Naive B cell (primary cell): ENCODE results near the gene MSH4. TPM values are rescaled to one million over a fixed set of nuclear protein-coding genes. Genes with fewer than 3 reads are reported as not detected.
"Not testable (repeated sequence)": the region's sequence is repeated elsewhere in the genome, so short reads cannot be mapped to it uniquely, and the experiment has no call there.

ENCODE experiments used
- ATAC-seq, 2 donors: fragments of 150-1000 bp; cut with Tn5 transposase; 2 replicates each; pipeline ENCODE4 v1.10.0; 2021; ENCODE audit warnings: low read depth in 2 of 2, mild to moderate bottlenecking in 2 of 2, moderate library complexity in 2 of 2
- DNase-seq: peaks from one replicate; pipeline ENCODE4 v3.0.0; 2022
- H3K27ac Mint-ChIP-seq, 6 donors: one replicate each; pipeline ENCODE4 v1.8.0; 2020 to 2022; ENCODE audit warnings: mild to moderate bottlenecking in 6 of 6, mixed read lengths in 6 of 6, moderate library complexity in 5 of 6, inconsistent platforms in 2 of 6
- H3K27me3 Mint-ChIP-seq, 3 donors: one replicate each; pipeline ENCODE4 v1.8.0; 2021 to 2022; ENCODE audit warnings: mixed read lengths in 3 of 3, mild to moderate bottlenecking in 1 of 3
- H3K36me3 Mint-ChIP-seq, 2 donors: one replicate each; pipeline ENCODE4 v1.8.0; 2020 to 2022; ENCODE audit warnings: mixed read lengths in 2 of 2, inconsistent platforms in 1 of 2, mild to moderate bottlenecking in 1 of 2
- H3K4me1 Mint-ChIP-seq, 3 donors: one replicate each; pipeline ENCODE4 v1.8.0; 2020 to 2022; ENCODE audit warnings: mixed read lengths in 3 of 3, inconsistent platforms in 1 of 3, mild to moderate bottlenecking in 1 of 3, moderate library complexity in 1 of 3
- H3K4me3 Mint-ChIP-seq, 8 donors: one replicate each; pipeline ENCODE4 v1.8.0; 2020 to 2022; ENCODE audit warnings: mild to moderate bottlenecking in 8 of 8, mixed read lengths in 8 of 8, moderate library complexity in 8 of 8, inconsistent platforms in 2 of 8
- H3K9me3 Mint-ChIP-seq, 7 donors: one replicate each; pipeline ENCODE4 v1.8.0; 2020 to 2022; ENCODE audit warnings: mixed read lengths in 7 of 7, mild to moderate bottlenecking in 5 of 7, inconsistent platforms in 2 of 7, moderate library complexity in 1 of 7
- polyA plus RNA-seq, 6 donors: library from polyadenylated mRNA; unstranded; fragments of 300-500 nt; fragmentation: Illumina TruSeq; gene quantifications; one replicate each; pipeline ENCODE4 v1.2.3, GENCODE V29; 2021; ENCODE audit warnings: low read depth in 6 of 6

MSH4 gene
- polyA plus RNA-seq, 6 donors from 2014 or later, result not detected

DNA sequence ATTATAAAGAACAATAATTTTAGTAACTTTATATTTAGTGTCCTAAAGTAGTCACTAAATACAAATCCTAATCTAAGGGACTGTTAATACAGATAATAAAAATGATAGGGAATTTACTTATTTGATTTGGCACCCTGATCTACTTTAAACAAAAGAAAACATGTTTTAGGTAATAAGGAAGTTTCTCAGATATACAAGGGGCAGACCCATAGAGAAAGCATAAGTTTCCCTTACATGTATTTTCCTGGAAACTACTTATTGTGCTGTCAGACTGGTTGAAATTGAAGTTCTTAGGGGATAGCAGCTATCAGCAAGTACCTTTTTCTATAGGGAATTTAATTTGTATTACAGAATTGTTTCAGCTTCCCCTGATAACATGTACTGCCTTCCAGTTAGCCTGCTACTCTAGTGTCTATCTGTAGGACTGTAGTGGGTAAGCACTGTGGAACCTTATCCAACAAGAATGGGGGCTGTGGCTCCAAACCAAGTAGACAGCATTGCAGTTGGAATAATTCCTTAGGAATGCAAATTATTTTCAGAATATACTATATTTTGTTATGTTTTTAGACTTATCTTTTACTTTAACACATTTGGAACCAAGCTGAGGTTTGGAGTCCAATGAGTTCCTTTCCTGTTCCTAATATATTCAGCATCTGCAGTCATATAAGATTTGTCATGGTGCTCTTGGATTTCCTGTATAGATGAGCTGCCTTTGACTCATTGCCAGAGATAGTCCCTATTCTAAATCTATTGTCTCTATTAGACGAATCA is 14.7 kb downstream of the MSH4 start:
- Mint-ChIP-seq H3K27me3 (no peaks in the 10 kb centered on the region), H3K4me3 (no peak overlapping the region), H3K36me3 (peaks cover 8 to 13% of the 10 kb centered on the region in 2 donors), H3K27ac (no peak overlapping the region), H3K9me3 (no peaks in the 10 kb centered on the region), H3K4me1 (no peaks in the 10 kb centered on the region)
- DNase-seq (no peak), ATAC-seq (no peak)

DNA sequence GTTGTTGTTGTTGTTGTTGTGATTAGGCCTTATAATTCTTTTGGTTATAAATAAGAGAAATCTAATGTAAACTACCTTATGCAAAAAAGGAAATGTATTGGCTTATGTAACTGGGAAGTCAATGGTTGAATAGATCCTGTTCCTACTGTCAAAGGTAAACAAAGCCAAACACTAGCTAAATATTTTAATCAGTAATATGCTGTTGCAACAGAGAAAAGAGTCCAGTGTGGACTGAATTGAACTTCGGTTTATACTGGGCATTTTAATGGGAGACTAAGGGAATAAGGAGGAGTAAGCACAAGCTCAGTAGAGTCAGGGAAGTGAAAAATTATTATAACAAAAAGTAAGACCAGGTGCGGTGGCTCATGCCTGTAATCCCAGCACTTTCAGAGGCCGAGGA is 15.4 kb downstream of the MSH4 start:
- H3K27ac Mint-ChIP-seq, result no peak overlapping the region
- DNase-seq (no peak), ATAC-seq (no peak)
- peaks cover 8 to 13% of the 10 kb centered on the region in 2 donors for H3K36me3 Mint-ChIP-seq
- H3K9me3 Mint-ChIP-seq, result no peaks in the 10 kb centered on the region
- H3K27me3 Mint-ChIP-seq, result no peaks in the 10 kb centered on the region
- H3K4me3 Mint-ChIP-seq, result no peak overlapping the region
- no peaks in the 10 kb centered on the region for H3K4me1 Mint-ChIP-seq

DNA sequence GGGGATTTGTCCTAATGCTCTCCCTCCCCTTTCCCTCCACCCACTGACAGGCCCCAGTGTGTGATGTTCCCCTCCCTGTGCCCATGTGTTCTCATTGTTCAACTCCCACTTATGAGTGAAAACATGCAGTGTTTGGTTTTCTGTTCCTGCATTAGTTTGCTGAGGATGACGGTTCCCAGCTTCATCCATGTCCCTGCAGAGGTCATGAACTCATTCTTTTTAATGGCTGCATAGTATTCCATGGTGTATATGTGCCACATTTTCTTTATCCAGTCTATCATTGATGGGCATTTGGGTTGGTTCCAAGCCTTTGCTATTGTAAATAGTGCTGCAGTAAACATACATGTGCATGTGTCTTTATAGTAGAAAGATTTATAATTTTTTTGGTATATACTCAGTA is 26.9 kb downstream of the MSH4 start:
- not testable (repeated sequence) for DNase-seq, H3K27ac Mint-ChIP-seq
- peaks cover 0 to 38% (median 18%) of the 10 kb centered on the region in 7 donors for H3K9me3 Mint-ChIP-seq

DNA sequence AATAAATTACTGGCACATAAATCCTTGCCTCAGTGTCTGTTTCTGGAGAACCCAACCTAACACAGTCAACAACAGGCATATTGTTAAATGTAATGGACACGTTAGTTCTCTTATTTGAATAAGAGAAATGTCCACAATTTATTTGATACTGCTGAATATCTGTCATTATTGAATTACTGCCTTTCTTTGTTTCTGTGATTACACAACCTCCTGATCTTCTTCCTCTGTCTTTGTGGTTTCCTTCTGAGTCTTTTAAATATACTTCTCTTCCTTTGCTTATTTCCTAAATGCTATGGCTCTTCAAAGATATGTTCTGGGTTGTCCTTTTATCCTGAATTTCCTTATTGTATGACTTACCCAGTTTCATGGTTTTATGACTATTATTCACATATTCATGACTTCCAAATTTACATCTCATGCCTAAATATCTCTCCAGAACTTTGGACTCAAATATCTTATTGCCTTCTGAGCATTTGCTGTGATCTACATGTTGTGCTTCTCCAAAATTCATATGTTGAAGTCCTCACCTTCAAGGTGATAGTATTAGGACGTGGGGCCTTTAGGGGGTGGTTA is 39.9 kb downstream of the MSH4 start:
- no peak overlapping the region for H3K4me3 Mint-ChIP-seq
- ATAC-seq, result no peak
- DNase-seq, result no peak
- H3K9me3 Mint-ChIP-seq, result peaks cover 7 to 38% (median 21%) of the 10 kb centered on the region in 7 donors
- no peaks in the 10 kb centered on the region for H3K27me3 Mint-ChIP-seq
- H3K27ac Mint-ChIP-seq, result peak overlapping the region in 1 of 6 donors; percentile 17
- H3K4me1 Mint-ChIP-seq, result no peaks in the 10 kb centered on the region
- H3K36me3 Mint-ChIP-seq, result peaks cover 0 to 5% of the 10 kb centered on the region in 2 donors

More for the DNA sequence above, 26.9 kb downstream of the MSH4 start:
- ATAC-seq, H3K4me3 Mint-ChIP-seq, H3K4me1 Mint-ChIP-seq, H3K27me3 Mint-ChIP-seq: not testable (repeated sequence)
- peaks cover 13 to 41% of the 10 kb centered on the region in 2 donors for H3K36me3 Mint-ChIP-seq

DNA sequence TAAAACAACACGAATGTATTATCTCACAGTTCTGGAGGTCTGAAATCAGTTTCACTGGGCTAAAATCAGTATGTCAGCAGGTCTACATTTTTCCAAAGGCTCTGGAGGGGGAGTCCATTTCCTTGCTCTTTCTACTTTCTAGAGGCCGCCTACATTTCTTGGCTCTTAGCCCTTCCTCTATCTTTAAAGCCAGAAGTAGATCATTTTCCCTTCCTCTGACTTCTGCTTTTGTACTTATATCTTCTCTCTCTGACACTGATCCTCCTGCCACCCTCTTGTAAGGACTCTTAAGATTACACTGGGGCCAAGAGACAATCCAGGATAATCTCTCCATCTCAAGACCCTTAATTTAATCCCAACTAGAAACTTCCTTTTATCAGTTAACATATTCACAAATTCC is 41.4 kb downstream of the MSH4 start:
- no peak overlapping the region for H3K27ac Mint-ChIP-seq
- H3K4me3 Mint-ChIP-seq, result peak overlapping the region in 1 of 8 donors; percentile 3
- H3K9me3 Mint-ChIP-seq, result peaks cover 4 to 23% (median 14%) of the 10 kb centered on the region in 7 donors
- H3K36me3 Mint-ChIP-seq, result no peaks in the 10 kb centered on the region
- H3K27me3 Mint-ChIP-seq, result no peaks in the 10 kb centered on the region
- no peaks in the 10 kb centered on the region for H3K4me1 Mint-ChIP-seq
- ATAC-seq (no peak), DNase-seq (no peak)

DNA sequence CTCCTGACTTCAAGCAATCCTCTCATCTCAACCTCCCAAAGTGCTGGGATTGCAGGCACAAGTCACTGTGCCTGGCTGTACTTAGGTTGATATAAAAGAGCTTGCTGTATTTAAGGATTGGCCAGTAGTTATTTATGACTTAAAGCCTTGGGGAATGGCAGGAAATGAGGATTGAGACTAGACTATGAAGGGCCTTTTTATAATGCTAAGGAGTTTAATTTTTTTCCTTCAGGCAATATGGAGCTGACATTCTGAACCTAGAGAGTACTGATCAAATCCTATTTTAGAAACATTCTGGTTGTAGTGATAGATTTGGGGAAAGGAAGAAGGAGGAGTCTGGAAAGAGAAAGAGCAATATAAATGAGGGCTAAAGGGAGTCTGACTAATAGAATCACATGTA is 44.7 kb downstream of the MSH4 start:
- Mint-ChIP-seq H3K27ac (no peak overlapping the region), H3K9me3 (peaks cover 0 to 3% (median 0%) of the 10 kb centered on the region in 7 donors)

DNA sequence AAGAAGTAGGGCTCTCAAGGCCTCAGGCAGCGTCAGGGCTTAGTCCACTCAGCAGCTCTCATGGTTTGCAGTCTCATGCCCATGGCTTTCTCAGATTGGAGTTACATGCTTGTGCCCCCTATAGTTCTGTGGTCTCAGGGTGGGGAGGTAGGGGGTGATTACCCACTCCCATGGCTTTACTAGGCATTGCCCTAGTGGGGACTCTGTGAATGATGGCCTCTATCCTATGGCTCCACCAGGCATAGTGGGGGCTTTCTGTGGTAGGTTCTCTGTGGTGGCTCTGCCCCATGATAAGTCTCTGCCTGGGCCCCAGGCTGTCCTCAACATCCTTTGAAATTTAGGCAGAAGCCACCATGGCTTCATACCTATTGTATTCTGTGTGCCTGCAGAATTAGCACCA is 48.9 kb downstream of the MSH4 start:
- H3K4me1 Mint-ChIP-seq, result peaks cover 0 to 3% (median 0%) of the 10 kb centered on the region in 3 donors
- ATAC-seq (no peak), DNase-seq (no peak)
- no peaks in the 10 kb centered on the region for H3K9me3 Mint-ChIP-seq
- no peaks in the 10 kb centered on the region for H3K27me3 Mint-ChIP-seq
- H3K27ac Mint-ChIP-seq, result no peak overlapping the region
- H3K4me3 Mint-ChIP-seq, result no peak overlapping the region
- no peaks in the 10 kb centered on the region for H3K36me3 Mint-ChIP-seq

More for the DNA sequence above, 44.7 kb downstream of the MSH4 start:
- no peaks in the 10 kb centered on the region for H3K36me3 Mint-ChIP-seq
- no peak overlapping the region for H3K4me3 Mint-ChIP-seq
- H3K27me3 Mint-ChIP-seq, result no peaks in the 10 kb centered on the region
- DNase-seq, result no peak
- no peak for ATAC-seq
- no peaks in the 10 kb centered on the region for H3K4me1 Mint-ChIP-seq

DNA sequence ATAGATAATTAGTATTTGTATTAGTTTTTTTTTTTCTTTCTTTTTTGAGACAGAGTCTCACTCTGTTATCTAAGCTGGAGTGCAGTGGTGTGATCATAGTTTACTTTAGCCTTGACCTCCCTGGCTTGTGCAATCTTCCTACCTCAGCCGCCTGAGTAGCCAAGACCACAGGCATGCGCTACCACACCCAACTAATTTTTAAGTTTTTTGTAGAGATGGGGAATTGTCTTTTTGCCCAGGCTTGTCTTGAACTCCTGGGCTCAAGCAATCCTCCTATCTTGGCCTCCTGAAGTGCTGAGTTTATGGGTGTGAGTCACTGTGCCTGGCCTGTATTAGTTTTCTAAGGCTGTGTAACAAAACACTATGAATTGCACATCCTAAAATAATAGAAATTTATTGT is 58.3 kb downstream of the MSH4 start:
- no peak for DNase-seq
- ATAC-seq, result no peak
- Mint-ChIP-seq H3K27ac (no peak overlapping the region), H3K4me3 (no peak overlapping the region), H3K4me1 (peaks cover 0 to 6% (median 0%) of the 10 kb centered on the region in 3 donors), H3K36me3 (peaks cover 0 to 7% of the 10 kb centered on the region in 2 donors), H3K27me3 (peaks cover 0 to 6% (median 5%) of the 10 kb centered on the region in 3 donors), H3K9me3 (peaks cover 0 to 3% (median 0%) of the 10 kb centered on the region in 7 donors)

DNA sequence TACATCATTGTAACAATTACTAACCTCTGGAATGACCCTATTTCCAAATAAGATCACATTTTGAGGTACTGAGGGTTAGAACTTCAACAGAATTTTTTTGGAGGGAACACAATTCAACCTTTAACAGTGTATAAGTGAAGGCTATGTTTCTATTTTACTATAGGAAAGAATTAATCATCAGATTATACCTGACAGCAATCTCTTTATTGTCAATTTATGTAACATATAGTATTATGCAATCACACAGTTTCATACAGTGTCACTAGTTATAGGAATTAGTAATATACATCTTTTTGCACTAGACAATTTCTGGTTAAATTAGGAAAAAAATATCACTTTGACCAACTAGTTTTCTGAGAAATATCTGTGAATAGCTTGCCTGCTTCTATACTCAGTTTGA is 59.1 kb downstream of the MSH4 start:
- Mint-ChIP-seq H3K36me3 (peaks cover 0 to 7% of the 10 kb centered on the region in 2 donors), H3K4me3 (no peak overlapping the region), H3K4me1 (peaks cover 0 to 1% (median 0%) of the 10 kb centered on the region in 3 donors), H3K27me3 (peaks cover 0 to 7% (median 6%) of the 10 kb centered on the region in 3 donors), H3K9me3 (peaks cover 0 to 3% (median 0%) of the 10 kb centered on the region in 7 donors), H3K27ac (no peak overlapping the region)
- ATAC-seq (no peak), DNase-seq (no peak)

DNA sequence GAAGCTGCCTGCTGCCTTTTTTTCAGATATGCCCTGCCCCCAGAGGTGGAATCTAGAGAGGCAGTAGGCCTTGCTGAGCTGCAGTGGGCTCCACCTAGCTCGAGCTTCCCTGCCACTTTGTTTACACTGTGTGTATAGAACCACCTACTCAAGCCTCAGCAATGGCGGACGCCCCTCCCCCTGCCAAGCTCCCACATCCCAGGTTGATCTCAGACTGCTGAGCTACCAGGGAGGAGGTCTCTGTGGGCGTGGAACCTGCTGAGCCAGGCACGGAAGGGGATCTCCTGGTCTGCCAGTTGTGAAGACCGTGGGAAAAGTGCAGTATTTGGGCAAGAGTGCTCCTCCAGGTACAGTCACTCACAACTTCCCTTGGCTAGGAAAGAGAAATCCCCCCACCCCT is 65.1 kb downstream of the MSH4 start:
- no peak for DNase-seq
- no peaks in the 10 kb centered on the region for H3K9me3 Mint-ChIP-seq

DNA sequence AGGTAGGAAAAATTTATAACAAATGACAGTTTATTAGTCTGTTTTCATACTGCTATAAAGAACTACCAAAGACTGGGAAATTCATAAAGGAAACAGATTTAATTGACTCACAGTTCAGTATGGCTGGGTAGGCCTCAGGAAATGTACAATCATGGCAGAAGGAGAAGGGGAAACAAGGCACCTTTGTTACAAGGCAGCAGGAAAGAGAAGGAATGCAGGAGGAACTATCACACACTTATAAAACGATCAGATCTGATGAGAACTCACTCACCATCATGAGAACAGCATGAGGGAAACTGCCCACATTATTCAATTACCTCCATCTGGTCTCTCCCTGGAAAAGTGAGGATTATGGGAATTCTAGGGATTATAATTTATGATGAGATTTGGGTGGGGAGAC is 74.3 kb downstream of the MSH4 start:
- peaks cover 0 to 21% (median 10%) of the 10 kb centered on the region in 7 donors for H3K9me3 Mint-ChIP-seq
- peaks cover 0 to 8% of the 10 kb centered on the region in 2 donors for H3K36me3 Mint-ChIP-seq
- no peaks in the 10 kb centered on the region for H3K27me3 Mint-ChIP-seq
- H3K27ac Mint-ChIP-seq, result no peak overlapping the region
- H3K4me1 Mint-ChIP-seq, result no peaks in the 10 kb centered on the region
- ATAC-seq, result no peak
- peak overlapping the region in 1 of 8 donors; percentile 10 for H3K4me3 Mint-ChIP-seq
- DNase-seq, result no peak

More for the DNA sequence above, 65.1 kb downstream of the MSH4 start:
- ATAC-seq, result no peak
- Mint-ChIP-seq H3K27ac (no peak overlapping the region), H3K4me1 (no peaks in the 10 kb centered on the region), H3K36me3 (peaks cover 0 to 7% of the 10 kb centered on the region in 2 donors), H3K4me3 (no peak overlapping the region), H3K27me3 (peaks cover 0 to 11% (median 6%) of the 10 kb centered on the region in 3 donors)

DNA sequence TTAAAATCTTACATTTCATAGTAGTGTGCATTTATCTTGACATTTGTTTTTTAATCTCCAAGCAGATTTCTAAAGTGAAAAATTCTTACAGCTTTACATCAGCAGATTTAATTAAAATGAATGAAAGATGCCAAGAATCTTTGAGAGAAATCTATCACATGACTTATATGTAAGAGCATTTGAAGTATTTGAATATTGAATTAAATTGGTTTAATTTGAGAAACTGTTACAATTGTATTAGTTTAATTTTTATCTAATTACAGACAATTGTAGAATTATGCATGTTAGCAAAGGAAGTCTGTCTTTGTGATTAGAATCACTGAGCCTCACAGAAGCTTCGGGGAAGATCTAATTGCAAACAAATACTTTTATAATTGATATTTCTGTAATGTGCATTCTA is 83.3 kb downstream of the MSH4 start:
- H3K9me3 Mint-ChIP-seq, result no peaks in the 10 kb centered on the region
- no peaks in the 10 kb centered on the region for H3K27me3 Mint-ChIP-seq
- H3K4me1 Mint-ChIP-seq, result no peaks in the 10 kb centered on the region
- no peaks in the 10 kb centered on the region for H3K36me3 Mint-ChIP-seq
- ATAC-seq, result no peak
- no peak overlapping the region for H3K27ac Mint-ChIP-seq
- DNase-seq, result no peak
- no peak overlapping the region for H3K4me3 Mint-ChIP-seq

DNA sequence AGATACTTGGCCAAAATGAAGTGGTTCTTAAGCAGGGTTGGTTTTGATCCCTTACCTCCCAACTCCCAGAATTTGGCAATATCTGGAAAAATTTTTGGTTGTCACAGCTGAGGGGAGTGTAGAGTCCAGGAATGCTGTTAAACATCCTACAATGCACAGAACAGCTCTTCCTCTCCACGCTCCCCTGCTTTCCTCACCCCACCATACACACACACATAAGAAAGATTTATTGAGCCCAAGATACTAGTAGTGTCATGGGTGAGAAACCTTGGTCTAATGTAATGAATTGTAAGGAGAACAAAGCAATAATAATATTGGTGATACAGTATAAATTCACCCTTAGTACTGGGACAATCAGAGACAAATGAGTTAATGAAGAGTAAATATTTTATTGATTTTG is 87.8 kb downstream of the MSH4 start:
- DNase-seq, result no peak
- H3K27me3 Mint-ChIP-seq, result no peaks in the 10 kb centered on the region
- H3K4me3 Mint-ChIP-seq, result no peak overlapping the region
- H3K4me1 Mint-ChIP-seq, result no peaks in the 10 kb centered on the region
- H3K9me3 Mint-ChIP-seq, result no peaks in the 10 kb centered on the region
- ATAC-seq, result no peak
- no peak overlapping the region for H3K27ac Mint-ChIP-seq
- H3K36me3 Mint-ChIP-seq, result no peaks in the 10 kb centered on the region

DNA sequence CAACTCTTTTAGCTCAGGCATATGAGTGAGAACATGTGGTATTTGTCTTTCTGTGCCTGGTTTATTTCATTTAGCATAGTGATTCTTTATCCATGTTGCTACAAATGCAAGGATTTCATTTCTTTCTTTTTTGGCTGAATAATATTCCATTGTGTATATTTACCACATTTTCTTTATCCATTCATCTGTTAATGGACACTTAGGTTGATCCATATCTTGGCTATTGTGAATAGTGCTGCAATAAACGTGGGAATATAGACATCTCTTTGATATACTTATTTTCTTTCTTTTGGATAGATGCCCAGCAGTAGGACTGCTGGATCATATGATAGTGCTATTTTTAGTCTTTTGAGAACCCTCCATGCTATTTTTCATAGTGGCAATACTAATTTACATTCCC is 104.7 kb downstream of the MSH4 start:
- H3K36me3 Mint-ChIP-seq, result no peaks in the 10 kb centered on the region
- H3K4me3 Mint-ChIP-seq, result no peak overlapping the region
- no peak for ATAC-seq
- H3K27me3 Mint-ChIP-seq, result peaks cover 0 to 11% (median 10%) of the 10 kb centered on the region in 3 donors
- no peaks in the 10 kb centered on the region for H3K4me1 Mint-ChIP-seq
- H3K9me3 Mint-ChIP-seq, result peaks cover 0 to 10% (median 0%) of the 10 kb centered on the region in 7 donors
- no peak overlapping the region for H3K27ac Mint-ChIP-seq
- no peak for DNase-seq
